Psoas muscle (tissue), 8 donors: ENCODE measurements around the gene NTHL1. TPM values are rescaled to one million over a fixed set of nuclear protein-coding genes. Genes with fewer than 3 reads are reported as not detected.

Experiments
- ATAC-seq, 4 donors: fragments of 200-7000 bp; cut with Tn5 transposase; one replicate each; pipeline ENCODE4 v1.9.1; 2020; ENCODE audit warnings: moderate library complexity in 3 of 4, mild to moderate bottlenecking in 2 of 4
- DNase-seq, 2 donors: peaks; one replicate each; pipeline ENCODE4 v3.0.0-alpha.2; 2020
- H3K27ac ChIP-seq: fragments of 200-600 bp; one replicate; pipeline ENCODE4 v1.8.0; 2022
- H3K27me3 ChIP-seq, 3 donors: fragments of 200-600 bp in 1 of 3; one replicate each; pipeline versions ENCODE4 v1.6.1 to v1.8.0; 2013 to 2022; ENCODE audit warnings: low read length in 2 of 3, mild to moderate bottlenecking in 2 of 3, moderate library complexity in 1 of 3; ENCODE audit not compliant: insufficient read depth in 3 of 3
- H3K36me3 ChIP-seq, 2 donors: fragments of 200-600 bp in 1 of 2; one replicate each; pipeline versions ENCODE4 v1.6.1 to v1.8.0; 2013 to 2022; ENCODE audit warnings: low read depth in 1 of 2, mild to moderate bottlenecking in 1 of 2, moderate library complexity in 1 of 2; ENCODE audit not compliant: insufficient read depth in 1 of 2
- H3K4me1 ChIP-seq: fragments of 200-600 bp; one replicate; pipeline ENCODE4 v1.8.0; 2022
- H3K4me3 ChIP-seq: fragments of 200-600 bp; one replicate; pipeline ENCODE4 v1.8.0; 2022; ENCODE audit warnings: mild to moderate bottlenecking
- H3K9me3 ChIP-seq: fragments of 200-600 bp; one replicate; pipeline ENCODE4 v1.8.0; 2022
- WGBS, 3 donors: extraction: QIAGEN DNeasy Blood & Tissue Kit; methylation state at CpG; one replicate each; pipeline versions ENCODE4 v1.1.6 to v1.1.7; 2013; 5-methylcytosine and 5-hydroxymethylcytosine counted together
- intact Hi-C, 2 donors: fragments of 100-400 bp; cut with DNase I; formaldehyde crosslinking; loops; one replicate each; pipeline versions ENCODE4 v1.11.0 to v1.14.2; 2022
- polyA plus RNA-seq, 3 donors: library from polyadenylated mRNA; stranded (reverse); fragments of 200-250 nt; gene quantifications; one replicate each; pipeline ENCODE4 v1.2.3, GENCODE V29; 2013
- total RNA-seq, 4 donors: library from RNA; stranded (reverse); fragmentation: NEBNext Ultra II Directional in 2 of 4; extraction: Animal tissue kit (Norgen Biotek cat#: 25700) in 2 of 4; gene quantifications; one replicate each; pipeline versions ENCODE4 v1.2.1 to v1.2.4, GENCODE V29; 2021 to 2023
- TF ChIP-seq, protein P1 (sequence below): fragments of 200-600 bp; IDR thresholded peaks from one replicate; pipeline ENCODE4 v1.8.0; 2022; ENCODE audit warnings: antibody characterized with exemption
- donor health status: healthy with polysubstance abuse.
- donor health status: DM: no; HTN: no; CAD: no; lungs with moderate emphysema.
- donor health status: Bipolar disorder and iron deficiency.
- donor health status: healthy.
- donor health status: DM: yes; HTN: yes; CAD: no.
- donor health status: DM: no; HTN: no; CAD: no.
- donor health status: DM: no; HTN: no; CAD: no.
- donor health status: DM: yes; HTN: yes; CAD: no.

Gene NTHL1
- total and polyA plus RNA-seq, 7 donors, result 3.1 to 17.7 (median 8.0) TPM

DNA sequence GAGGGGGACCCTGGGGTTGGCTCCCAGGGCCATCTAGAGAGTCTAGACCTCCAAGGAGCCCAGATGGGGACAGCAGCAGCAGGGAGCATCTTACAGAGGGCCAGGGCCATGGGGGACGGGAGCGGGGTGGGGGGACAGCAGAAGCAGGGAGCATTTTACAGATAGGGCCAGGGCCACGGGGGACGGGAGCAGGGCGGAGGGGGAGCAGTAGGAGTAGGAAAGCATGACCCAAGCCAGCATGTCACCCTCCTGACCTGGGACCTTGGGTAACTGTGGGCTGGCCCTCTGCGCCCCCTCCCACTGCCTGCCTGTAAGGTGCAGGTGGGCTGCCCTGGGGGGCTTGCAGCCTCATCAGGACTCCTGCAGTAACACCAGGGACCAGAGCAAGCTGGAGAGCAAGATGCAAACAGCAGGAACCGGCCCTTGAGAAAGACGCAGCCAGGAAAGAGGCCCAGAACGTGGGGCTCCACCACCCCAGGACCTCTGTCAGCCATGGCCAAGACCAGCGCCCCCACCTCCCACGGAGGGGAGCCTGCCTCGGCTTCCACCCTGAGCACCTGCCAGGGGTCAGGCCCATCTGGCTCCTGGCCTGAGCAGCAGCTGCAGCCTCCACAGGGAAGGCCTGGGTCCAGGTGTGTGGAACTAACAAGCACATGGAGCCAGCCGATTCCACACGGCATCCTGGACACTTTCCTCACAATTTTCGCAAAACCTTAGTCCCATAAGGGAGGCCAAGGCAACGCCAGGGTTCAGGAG, 40.4 kb downstream of the NTHL1 start:
- TF ChIP-seq, protein P1, sequence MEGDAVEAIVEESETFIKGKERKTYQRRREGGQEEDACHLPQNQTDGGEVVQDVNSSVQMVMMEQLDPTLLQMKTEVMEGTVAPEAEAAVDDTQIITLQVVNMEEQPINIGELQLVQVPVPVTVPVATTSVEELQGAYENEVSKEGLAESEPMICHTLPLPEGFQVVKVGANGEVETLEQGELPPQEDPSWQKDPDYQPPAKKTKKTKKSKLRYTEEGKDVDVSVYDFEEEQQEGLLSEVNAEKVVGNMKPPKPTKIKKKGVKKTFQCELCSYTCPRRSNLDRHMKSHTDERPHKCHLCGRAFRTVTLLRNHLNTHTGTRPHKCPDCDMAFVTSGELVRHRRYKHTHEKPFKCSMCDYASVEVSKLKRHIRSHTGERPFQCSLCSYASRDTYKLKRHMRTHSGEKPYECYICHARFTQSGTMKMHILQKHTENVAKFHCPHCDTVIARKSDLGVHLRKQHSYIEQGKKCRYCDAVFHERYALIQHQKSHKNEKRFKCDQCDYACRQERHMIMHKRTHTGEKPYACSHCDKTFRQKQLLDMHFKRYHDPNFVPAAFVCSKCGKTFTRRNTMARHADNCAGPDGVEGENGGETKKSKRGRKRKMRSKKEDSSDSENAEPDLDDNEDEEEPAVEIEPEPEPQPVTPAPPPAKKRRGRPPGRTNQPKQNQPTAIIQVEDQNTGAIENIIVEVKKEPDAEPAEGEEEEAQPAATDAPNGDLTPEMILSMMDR, result no peak
- Histone ChIP-seq H3K27me3 (no peaks in the 10 kb centered on the region), H3K27ac (peak overlapping the region; percentile 98), H3K36me3 (peaks cover 0 to 26% of the 10 kb centered on the region in 2 donors), H3K4me3 (peak overlapping the region; percentile 98), H3K9me3 (no peaks in the 10 kb centered on the region), H3K4me1 (peaks cover 60% of the 10 kb centered on the region)
- DNase-seq, result peak in 1 of 2 donors; percentile 51
- 50 to 57% (median 51%) methylated on average over 15 to 16 of the region's 16 CpGs for WGBS, 3 donors
- intact Hi-C loops, result no loop called here
- ATAC-seq, result no peak

DNA sequence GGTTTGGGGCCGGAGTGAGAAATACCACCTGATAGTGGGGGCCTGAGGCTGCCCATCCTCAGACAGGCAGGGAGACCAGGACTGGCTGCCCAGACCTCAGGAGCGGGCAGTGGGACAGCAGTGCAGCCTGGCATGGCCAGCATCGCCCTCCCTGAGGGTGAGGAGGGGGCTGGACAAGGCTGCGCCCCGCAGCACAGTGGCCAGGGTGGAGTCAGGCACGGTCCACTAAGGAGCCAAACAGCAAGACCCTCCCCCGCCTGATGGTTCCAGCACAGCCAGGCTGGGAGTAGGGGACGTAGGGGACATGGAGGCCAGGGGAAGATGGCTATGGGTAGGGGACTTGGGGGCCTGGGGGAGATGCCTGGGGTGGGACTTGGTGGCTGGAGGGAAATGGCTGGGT, 41.3 kb downstream of the NTHL1 start:
- ATAC-seq (no peak), DNase-seq (peak in 1 of 2 donors; percentile 46)
- Histone ChIP-seq H3K4me3 (no peak overlapping the region), H3K27me3 (no peaks in the 10 kb centered on the region), H3K4me1 (peaks cover 60% of the 10 kb centered on the region), H3K27ac (no peak overlapping the region), H3K9me3 (no peaks in the 10 kb centered on the region), H3K36me3 (peaks cover 0 to 35% of the 10 kb centered on the region in 2 donors)
- intact Hi-C loops, result no loop called here
- 87 to 94% (median 89%) methylated on average over 7 to 8 of the region's 8 CpGs for WGBS, 3 donors
- TF ChIP-seq, protein P1, result no peak

DNA sequence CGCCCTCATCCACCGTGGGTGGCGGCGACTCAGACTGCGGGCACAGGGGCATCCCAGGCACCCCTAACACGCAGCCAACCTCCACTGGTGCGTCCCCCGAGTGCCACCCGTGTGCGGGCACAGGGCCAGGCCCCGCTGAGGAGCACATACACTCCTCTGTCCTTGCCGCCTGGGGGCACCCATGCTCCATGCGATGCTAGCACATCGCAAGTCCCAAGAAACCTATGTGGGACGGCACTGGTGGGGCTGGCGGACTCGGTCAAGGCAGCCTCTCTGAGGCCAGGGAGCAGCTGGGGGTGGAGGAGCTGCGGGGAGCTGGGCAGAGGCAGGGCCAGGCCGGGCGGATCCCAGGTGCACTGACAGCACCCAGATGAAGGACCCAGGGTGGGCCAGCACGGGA, 42.0 kb downstream of the NTHL1 start:
- 42 to 57% (median 43%) methylated on average over 20 to 21 of the region's 21 CpGs for WGBS, 3 donors
- Histone ChIP-seq H3K9me3 (no peaks in the 10 kb centered on the region), H3K36me3 (peaks cover 0 to 42% of the 10 kb centered on the region in 2 donors), H3K4me3 (no peak overlapping the region), H3K27ac (no peak overlapping the region), H3K27me3 (no peaks in the 10 kb centered on the region), H3K4me1 (peaks cover 60% of the 10 kb centered on the region)
- DNase-seq (peak in 1 of 2 donors; percentile 75), ATAC-seq (no peak)
- TF ChIP-seq, protein P1, result peak; percentile 9
- intact Hi-C loops, result no loop called here

DNA sequence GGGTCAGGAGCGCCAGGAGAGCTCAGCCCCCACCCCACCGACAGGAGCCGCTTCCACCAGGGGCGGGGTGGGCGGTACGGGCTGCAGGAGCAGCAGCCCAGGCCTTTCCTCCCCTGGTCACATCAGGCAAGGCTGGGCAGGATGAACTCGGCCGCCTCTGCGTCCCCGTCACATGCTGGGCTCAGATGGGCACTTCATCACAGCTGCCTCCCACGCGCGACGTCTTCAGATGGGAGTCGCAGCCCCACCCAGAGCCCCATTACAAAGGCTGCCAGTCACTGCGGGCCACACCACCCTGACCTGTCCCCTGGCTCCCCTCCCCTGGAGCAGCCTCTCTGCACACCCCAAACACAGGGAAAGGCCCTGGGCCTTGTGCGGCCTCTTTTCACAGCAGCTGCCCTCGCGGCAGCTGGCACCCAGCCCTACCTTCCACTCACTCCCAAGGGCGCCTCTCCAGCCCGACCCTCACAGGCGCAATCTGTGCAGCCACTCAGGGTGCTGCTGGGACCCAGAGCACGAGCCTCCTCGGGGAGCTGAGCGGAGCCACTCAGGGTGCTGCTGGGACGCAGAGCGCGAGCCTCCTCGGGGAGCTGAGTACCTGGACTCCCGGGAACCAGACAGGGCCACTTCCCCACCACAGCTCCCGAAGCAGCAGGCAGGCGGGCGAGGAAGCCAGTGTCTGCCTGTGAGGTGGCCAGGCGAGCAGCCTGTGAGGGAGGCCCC, 42.7 kb downstream of the NTHL1 start:
- Histone ChIP-seq H3K27ac (peak overlapping the region; percentile 81), H3K36me3 (peaks cover 0 to 49% of the 10 kb centered on the region in 2 donors), H3K27me3 (no peaks in the 10 kb centered on the region), H3K4me1 (peaks cover 54% of the 10 kb centered on the region), H3K4me3 (no peak overlapping the region), H3K9me3 (no peaks in the 10 kb centered on the region)
- ATAC-seq (no peak), DNase-seq (peak in 1 of 2 donors; percentile 61)
- intact Hi-C loops, result no loop called here
- TF ChIP-seq, protein P1, result no peak
- WGBS, 3 donors, result 53 to 66% (median 57%) methylated on average over 30 to 34 of the region's 34 CpGs
